HG03060 (cell line): ENCODE results near the gene EDN2.

ENCODE experiments used
- ATAC-seq: cut with Tn5 transposase; IDR thresholded peaks from one replicate; pipeline ENCODE4 v1.9.1; 2021; ENCODE audit warnings: low read depth, moderate number of reproducible peaks; ENCODE audit not compliant: unreplicated experiment

EDN2 gene

DNA sequence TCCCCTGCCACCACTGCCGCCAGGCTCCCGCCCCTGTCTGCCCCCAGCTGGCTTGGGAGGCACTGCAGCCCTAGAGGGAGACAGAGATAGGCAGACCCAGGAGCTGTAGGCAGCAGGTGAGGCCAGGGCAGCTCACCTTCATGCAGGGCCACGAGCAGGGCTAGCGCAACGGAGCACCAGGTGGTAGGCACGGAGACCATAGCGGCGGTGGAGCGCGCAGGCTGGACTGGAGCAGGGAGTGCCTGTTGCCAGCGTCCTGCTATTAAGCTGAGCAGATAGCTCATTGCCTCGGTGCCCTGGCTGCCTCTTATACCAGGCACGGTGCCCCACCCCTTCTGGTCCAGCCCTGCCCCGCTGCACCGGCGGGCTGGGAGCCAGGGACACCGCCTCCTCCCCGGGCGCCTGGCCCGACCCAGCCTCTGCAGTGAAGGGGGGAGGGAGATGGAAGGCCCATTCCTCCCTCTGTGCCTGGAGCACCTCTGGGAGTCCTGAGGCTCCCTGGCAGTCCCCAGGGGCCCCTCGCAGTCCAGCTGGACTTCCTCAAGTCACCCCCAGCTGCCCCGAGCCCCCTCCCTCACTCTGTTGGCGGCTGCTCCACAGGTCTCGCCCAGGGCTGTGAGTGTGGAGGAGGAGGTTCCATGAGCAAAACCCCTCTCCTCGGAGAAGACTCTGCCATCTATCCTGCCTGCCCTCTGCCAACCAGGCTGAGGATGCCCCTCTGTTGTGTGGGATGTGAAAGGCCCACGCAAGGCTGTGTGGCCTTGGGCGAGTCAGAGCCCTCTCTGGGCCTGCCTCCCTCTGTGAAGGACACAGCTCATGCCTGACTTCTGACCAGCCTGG is at the start of gene EDN2:
Gene EDN2, minus strand, starts transcription at position 282 of the 840 bp plus-strand sequence. Its CDS starts 82 bp downstream, at position 200.
- ATAC-seq = no peak

DNA sequence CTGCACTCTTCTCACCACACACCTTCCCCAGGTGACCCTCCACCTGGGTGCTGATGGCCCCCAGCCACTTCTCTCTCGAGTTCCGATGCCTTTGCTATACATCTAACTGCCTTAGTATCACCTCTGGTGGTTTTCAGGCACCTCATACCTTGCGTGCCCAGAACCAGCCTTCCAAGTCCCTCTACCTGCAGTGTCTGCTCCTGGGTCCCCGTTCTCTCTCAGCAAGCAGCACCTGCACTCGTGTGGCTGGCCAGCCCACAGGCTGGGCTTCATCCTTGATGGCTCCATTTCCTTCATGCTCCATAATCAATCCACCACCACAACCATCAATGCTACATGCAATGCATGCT is 49.2 kb upstream of the EDN2 start:
- no peak for ATAC-seq

GRCh38 chr1:41533016-41533730 is 48.7 kb upstream of the EDN2 start:
- ATAC-seq = no peak

DNA sequence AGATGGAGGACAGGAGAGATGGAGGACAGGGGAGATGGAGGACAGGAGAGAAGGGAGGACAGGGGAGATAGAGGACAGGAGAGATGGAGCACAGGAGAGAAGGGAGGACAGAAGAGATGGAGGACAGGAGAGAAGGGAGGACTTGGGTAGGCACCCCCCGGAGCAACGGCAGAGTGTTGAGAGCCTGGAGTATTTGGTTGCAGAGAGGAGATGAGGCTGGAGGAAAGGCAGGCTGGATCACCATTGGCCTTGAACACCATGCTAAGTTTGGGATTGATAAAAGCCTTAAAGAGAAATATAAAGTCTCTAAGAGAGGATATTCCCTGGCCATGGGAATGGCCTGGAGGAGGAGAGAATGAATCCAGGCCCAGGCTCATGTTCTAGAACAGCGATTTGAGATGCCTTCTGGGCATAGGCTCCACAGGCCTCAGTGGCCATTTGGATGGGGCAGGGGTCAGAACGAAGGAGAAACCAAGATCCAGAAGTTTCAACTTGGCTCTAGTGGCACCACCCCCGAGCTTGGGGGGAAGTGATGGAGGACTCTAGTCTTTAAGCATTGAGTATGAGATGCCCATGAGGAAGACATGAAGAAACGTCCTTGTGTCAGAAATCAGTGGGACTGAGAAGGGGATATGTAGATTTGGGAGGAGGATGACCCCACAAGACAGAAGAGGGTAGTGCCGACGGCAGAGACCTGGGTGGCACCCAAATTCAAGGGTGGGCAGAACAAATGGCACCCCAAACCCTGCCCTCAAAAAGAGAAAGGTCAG is 47.9 kb upstream of the EDN2 start:
- ATAC-seq = no peak

- ATAC-seq = no peak
Measured at GRCh38 chr1:41530411-41530810, 45.9 kb upstream of the EDN2 start.

DNA sequence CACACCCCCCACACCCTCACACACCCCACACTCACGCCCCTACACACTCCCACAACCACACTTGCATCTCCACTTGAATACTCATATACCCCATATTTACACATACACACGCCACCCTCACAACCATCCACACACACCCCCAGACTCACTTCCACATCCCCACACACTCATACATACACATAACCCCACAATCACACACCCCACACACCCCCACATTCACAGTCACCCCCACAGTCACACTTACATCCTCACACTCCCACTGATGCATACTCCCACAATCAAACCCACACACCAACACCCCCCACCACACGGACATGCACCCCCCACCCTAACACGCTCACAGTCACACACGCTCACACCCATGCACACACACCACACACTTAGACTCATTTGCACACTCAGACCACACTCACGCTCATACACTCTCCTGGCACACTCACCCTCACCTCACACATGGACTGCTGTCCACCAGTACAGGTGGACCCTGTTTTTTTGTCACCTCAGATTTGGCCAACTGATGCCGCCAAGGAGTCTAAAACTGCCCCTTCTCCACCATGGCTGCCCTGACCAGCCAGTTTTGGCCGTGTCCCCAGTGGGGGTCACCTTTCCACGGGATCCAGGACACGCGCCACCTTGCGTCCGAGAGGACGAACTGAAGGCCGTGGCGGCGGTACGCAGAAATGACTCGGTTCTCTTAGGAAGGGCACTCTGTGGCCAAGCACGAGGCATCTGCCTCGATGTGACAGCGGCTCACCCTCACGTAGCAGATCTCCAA is 45.3 kb upstream of the EDN2 start:
- no peak for ATAC-seq

- ATAC-seq = no peak
Measured at GRCh38 chr1:41528726-41529605, 44.5 kb upstream of the EDN2 start.

DNA sequence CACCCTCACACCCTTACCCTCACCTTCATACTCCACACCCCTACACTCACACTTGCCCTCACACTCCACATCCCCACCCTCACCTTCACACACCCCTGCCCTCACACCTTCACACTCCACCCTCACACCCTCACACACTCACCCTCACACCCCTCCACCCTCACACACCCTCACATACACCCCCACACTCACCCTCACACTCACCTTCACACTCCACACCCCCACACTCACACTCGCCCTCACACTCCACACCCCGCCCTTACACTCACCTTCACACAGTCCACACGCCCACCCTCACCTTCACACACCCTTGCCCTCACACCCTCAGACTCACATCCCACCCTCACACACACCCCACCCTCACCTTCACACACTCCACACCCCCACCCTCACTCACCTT is 43.6 kb upstream of the EDN2 start:
- no peak for ATAC-seq

GRCh38 chr1:41526956-41527561 is 42.6 kb upstream of the EDN2 start:
- no peak for ATAC-seq

- ATAC-seq = no peak
Measured at GRCh38 chr1:41525891-41526587, 41.6 kb upstream of the EDN2 start.

GRCh38 chr1:41524676-41525675 is 40.5 kb upstream of the EDN2 start:
- ATAC-seq = no peak

DNA sequence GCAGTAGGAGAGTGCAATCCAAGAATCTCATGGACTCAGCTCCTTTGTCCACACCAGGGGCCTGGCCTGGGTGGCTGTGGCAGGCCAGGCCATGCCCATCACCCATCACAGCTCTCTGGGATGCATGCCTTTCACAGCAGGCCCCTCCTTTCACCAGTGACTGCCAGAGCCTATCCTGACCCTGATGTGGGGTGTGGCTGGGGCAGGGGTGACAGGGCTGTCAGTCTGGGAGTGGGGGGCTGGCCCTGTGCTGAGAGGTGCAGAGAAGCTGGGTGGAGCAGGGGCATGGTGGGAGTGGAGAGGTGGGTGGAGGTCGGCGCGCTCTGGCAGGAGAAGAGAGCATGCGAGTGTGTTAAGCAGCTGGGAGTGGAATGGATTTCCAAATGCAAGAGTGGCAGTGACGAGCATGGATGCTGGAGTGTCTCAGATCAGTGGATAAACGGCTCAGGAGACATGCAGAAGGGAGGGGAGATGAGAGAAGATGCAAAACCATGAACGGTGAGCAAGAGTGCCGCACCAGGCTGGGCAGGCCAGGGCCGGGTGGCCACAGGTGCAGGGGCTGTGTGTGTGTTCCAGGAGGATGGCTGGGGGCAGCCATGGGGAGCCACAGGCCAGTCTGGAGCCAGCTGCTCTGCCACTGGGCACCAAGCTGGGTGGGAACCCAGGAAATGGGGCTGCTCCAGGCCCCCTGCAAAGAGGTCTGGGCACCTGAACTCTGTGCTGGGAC is 39.6 kb upstream of the EDN2 start:
- no peak for ATAC-seq

GRCh38 chr1:41523071-41523470 is 38.6 kb upstream of the EDN2 start:
- no peak for ATAC-seq

- no peak for ATAC-seq
Measured at GRCh38 chr1:41521766-41522165, 37.3 kb upstream of the EDN2 start.

GRCh38 chr1:41520951-41521752 is 36.7 kb upstream of the EDN2 start:
- no peak for ATAC-seq

GRCh38 chr1:41519667-41520066 is 35.2 kb upstream of the EDN2 start:
- no peak for ATAC-seq
